ENCODE measurements around the gene IDI2. TPM values are rescaled to one million over a fixed set of nuclear protein-coding genes. Genes with fewer than 3 reads are reported as not detected.

The IDI2 gene
- total RNA-seq, 4 donors from 2014 or later, result not detected

DNA sequence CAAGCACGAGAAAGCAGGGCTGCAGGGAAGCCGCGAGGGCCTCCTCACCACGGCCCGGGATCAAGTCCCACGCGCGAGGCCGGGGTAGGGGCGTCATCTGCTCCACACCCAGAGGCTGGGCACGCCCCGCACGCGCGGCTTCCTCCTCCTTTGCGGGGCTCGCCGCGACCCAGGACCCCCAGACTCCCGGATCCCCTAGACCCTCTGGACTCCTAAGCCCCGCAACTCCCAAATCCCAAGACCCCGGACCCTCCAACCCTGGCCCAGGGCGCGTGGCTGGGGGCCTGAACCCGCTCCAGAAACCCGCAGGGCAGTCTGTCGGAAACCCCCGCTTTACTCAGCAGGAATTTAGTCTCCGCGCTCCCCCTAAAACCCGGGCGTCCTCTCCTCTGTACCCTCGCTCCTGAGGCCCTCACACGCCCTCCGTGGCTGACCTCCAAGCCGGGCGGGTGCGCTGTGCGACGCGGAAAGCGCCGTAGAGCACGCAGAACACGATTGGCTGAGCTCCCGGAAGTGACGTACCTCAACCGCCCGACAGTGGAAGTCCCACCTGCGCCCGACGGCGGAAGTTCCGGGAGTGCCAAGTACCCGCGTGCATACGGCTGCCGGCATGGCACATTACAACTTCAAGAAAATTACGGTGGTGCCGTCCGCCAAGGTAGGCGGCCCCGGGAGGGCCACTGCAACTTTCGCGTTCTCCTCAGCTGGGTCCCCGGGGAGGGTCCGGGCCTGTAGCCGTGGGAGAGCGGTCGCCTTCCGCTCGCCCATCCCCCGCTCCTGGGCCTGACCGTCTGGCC lies 37.6 kb downstream of the IDI2 start, which contains the start of gene GTPBP4:
TSS of gene GTPBP4 (plus strand) at position 565 of the 797 bp plus-strand sequence. CDS start at position 611, 46 bp downstream.
- H3K4me1 ChIP-seq, result peaks cover 0 to 35% (median 16%) of the 10 kb centered on the region in 3 donors
- no peaks in the 10 kb centered on the region for H3K9me3 ChIP-seq
- WGBS, 2 donors (ENCODE audit: low coverage in 1 of 2), result 0 to 1% methylated on average over 11 to 15 of the region's 74 CpGs
- H3K4me3 ChIP-seq, result peak within 1 kb of the TSS; percentile 91 to 93
- no peaks in the 10 kb centered on the region for H3K27me3 ChIP-seq
- peaks cover 0 to 10% of the 10 kb centered on the region in 2 donors for H3K36me3 ChIP-seq
- H3K27ac ChIP-seq, result peak within 1 kb of the TSS; percentile 74 to 96 (median 96)
- TF ChIP-seq POLR2A (IDR thresholded peaks at IDR 0.05), result peak; percentile 56 to 57
- TF ChIP-seq EP300 (IDR thresholded peaks at IDR 0.05), result no peak
- TF ChIP-seq, protein P1, sequence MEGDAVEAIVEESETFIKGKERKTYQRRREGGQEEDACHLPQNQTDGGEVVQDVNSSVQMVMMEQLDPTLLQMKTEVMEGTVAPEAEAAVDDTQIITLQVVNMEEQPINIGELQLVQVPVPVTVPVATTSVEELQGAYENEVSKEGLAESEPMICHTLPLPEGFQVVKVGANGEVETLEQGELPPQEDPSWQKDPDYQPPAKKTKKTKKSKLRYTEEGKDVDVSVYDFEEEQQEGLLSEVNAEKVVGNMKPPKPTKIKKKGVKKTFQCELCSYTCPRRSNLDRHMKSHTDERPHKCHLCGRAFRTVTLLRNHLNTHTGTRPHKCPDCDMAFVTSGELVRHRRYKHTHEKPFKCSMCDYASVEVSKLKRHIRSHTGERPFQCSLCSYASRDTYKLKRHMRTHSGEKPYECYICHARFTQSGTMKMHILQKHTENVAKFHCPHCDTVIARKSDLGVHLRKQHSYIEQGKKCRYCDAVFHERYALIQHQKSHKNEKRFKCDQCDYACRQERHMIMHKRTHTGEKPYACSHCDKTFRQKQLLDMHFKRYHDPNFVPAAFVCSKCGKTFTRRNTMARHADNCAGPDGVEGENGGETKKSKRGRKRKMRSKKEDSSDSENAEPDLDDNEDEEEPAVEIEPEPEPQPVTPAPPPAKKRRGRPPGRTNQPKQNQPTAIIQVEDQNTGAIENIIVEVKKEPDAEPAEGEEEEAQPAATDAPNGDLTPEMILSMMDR (IDR thresholded peaks at IDR 0.05), result peak in 1 of 4 experiments; percentile 48
- TF ChIP-seq POLR2AphosphoS5 (IDR thresholded peaks at IDR 0.05), result peak; percentile 91
- peak; percentile 100 for ATAC-seq

DNA sequence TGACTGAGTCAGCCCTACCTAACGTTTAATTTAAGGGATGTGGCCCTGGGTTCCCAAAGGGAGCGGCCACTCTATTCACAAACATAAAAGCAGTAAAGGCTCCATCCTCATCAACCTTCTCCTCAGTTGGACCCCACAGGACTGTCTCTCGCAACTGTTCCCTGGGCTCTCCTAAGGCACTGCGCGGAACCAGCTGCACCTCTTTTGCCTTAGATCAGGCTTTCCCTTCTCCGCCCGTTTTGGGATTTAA lies 38.1 kb downstream of the IDI2 start:
- Histone ChIP-seq H3K27ac (peak overlapping the region; percentile 74 to 96 (median 96)), H3K4me3 (peak overlapping the region; percentile 91 to 93), H3K4me1 (peaks cover 0 to 35% (median 16%) of the 10 kb centered on the region in 3 donors), H3K27me3 (no peaks in the 10 kb centered on the region), H3K36me3 (peaks cover 0 to 5% of the 10 kb centered on the region in 2 donors), H3K9me3 (no peaks in the 10 kb centered on the region)
- TF ChIP-seq EP300 (IDR thresholded peaks at IDR 0.05) (no peak), POLR2AphosphoS5 (IDR thresholded peaks at IDR 0.05) (no peak), POLR2A (IDR thresholded peaks at IDR 0.05) (no peak)
- TF ChIP-seq, protein P1 (IDR thresholded peaks at IDR 0.05), result no peak
- WGBS, 2 donors (ENCODE audit: low coverage in 1 of 2), result 0% methylated on average over 5 of the region's 7 CpGs; no CpG with 5 or more reads in 1 of the 2 donors
- no peak for ATAC-seq

DNA sequence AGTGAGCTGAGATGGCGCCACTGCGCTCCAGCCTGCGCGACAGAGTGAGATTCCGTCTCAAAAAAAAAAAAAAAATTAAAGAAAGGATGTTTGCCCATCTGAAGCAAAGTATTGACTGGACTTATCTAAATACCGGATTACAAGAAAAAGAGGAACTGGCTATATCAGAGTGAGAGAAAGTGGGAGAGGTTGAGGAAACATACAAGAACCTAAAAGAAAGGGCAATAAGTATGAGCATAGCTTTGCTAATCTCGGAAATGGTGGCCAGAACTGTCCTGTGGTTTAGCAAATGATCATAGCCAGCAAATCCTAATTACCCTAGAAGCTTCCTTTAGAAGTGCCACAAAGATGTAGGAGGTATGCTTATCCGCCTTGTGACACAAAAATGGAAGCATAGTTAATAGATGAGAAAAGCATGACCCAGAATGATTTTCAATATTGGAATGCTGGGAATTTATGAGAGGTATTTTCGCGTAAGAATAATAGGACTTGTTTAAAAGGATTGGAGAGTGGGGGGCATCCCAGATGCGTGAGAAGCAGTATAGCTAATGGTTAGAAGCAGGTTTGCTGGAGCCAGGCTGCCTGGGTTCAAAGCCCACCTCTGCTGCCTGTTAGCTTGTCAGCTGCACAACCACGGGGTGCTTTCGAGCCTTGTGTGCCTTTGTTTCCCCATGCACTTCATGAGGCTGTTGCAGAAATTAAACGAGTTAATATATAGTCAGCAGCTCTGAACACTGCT lies 38.6 kb downstream of the IDI2 start:
- no peaks in the 10 kb centered on the region for H3K27me3 ChIP-seq
- ATAC-seq, result no peak
- TF ChIP-seq POLR2A (IDR thresholded peaks at IDR 0.05) (no peak), POLR2AphosphoS5 (IDR thresholded peaks at IDR 0.05) (no peak), EP300 (IDR thresholded peaks at IDR 0.05) (no peak)
- TF ChIP-seq, protein P1 (IDR thresholded peaks at IDR 0.05), result no peak
- H3K27ac ChIP-seq, result peak overlapping the region in 3 of 4 donors; percentile 95 to 96 (median 96)
- peak overlapping the region; percentile 91 to 93 for H3K4me3 ChIP-seq
- 60 to 77% methylated on average over 8 to 14 of the region's 14 CpGs for WGBS, 2 donors (ENCODE audit: low coverage in 1 of 2)
- H3K4me1 ChIP-seq, result peaks cover 0 to 35% (median 16%) of the 10 kb centered on the region in 3 donors
- H3K9me3 ChIP-seq, result no peaks in the 10 kb centered on the region
- H3K36me3 ChIP-seq, result peaks cover 0 to under 1% of the 10 kb centered on the region in 2 donors

DNA sequence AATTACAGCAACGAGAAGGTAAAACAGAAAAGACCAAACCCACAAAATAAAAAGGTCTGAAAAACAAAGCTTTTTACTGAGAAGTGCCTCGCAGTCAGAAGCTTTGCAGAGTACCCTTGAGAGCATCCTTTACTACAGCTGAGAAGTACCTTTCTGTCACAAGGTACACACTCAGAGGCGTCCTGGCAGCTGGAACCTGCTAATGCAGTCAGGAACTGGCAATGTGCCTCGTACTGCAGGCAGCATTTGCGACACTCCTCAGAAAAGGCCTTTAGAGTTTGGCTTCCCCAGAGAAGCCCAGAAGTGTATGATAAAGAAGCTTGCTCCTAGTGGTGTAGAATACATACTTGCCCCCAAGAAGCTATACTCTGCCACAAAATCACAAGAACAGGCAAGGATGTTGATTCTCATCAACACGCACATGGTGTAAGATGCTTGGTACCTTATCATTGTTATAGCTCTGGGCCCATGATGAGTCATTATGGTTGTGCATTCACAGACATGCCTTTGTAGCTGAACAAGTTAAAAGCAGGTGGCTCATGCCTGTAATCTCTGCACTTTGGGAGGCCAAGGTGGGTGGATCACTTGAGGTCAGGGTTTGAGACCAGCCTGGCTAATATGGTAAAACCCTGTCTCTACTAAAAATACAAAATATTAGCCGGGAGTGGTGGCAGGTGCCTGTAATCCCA lies 39.4 kb downstream of the IDI2 start:
- Histone ChIP-seq H3K27me3 (no peaks in the 10 kb centered on the region), H3K4me1 (peaks cover 0 to 35% (median 16%) of the 10 kb centered on the region in 3 donors), H3K9me3 (no peaks in the 10 kb centered on the region), H3K27ac (no peak overlapping the region), H3K4me3 (no peak overlapping the region), H3K36me3 (no peaks in the 10 kb centered on the region)
- WGBS, 2 donors (ENCODE audit: low coverage in 1 of 2), result 60 to 88% methylated on average over 2 to 6 of the region's 7 CpGs
- no peak for TF ChIP-seq POLR2A (IDR thresholded peaks at IDR 0.05)
- TF ChIP-seq POLR2AphosphoS5 (IDR thresholded peaks at IDR 0.05), result no peak
- TF ChIP-seq, protein P1 (IDR thresholded peaks at IDR 0.05), result no peak
- TF ChIP-seq EP300 (IDR thresholded peaks at IDR 0.05), result no peak
- ATAC-seq, result no peak

Data from gastroesophageal sphincter (tissue), 4 donors.